GM04503 (cell line): ENCODE data around the gene PBRM1.

ENCODE experiments used
- DNase-seq: peaks from one replicate; pipeline ENCODE4 v3.0.0-alpha.2; 2012; ENCODE audit warnings: low read depth

The PBRM1 gene

GRCh38 chr3:52524752-52525679 is 160.7 kb downstream of the PBRM1 start:
- DNase-seq: no peak

GRCh38 chr3:52524258-52524751 is 161.4 kb downstream of the PBRM1 start:
- no peak for DNase-seq

DNA sequence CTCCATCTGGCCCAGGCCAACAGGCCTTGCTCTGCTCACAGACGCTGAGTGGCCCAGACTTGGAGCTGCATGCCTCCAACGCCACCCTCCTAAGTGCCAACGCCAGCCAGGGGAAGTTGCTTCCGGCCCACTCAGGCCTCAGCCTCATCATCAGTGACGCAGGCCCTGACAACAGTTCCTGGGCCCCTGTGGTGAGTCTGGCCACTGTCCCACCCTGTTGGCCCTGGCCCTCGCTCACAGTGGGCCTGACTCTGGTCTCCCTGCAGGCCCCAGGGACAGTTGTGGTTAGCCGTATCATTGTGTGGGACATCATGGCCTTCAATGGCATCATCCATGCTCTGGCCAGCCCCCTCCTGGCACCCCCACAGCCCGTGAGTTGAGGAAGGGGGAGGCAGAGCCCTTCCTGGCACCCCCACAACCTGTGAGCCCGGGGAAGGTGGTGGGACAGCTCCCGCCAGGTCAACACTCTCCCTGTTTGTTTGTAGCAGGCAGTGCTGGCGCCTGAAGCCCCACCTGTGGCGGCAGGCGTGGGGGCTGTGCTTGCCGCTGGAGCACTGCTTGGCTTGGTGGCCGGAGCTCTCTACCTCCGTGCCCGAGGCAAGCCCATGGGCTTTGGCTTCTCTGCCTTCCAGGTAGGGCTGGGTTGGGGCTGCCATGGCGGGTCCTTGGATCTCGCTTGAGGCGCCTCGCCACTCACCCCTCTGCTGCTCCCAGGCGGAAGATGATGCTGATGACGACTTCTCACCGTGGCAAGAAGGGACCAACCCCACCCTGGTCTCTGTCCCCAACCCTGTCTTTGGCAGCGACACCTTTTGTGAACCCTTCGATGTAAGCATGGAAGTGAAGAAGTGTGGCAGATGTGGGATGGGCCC is 162.1 kb downstream of the PBRM1 start:
- DNase-seq: no peak

DNA sequence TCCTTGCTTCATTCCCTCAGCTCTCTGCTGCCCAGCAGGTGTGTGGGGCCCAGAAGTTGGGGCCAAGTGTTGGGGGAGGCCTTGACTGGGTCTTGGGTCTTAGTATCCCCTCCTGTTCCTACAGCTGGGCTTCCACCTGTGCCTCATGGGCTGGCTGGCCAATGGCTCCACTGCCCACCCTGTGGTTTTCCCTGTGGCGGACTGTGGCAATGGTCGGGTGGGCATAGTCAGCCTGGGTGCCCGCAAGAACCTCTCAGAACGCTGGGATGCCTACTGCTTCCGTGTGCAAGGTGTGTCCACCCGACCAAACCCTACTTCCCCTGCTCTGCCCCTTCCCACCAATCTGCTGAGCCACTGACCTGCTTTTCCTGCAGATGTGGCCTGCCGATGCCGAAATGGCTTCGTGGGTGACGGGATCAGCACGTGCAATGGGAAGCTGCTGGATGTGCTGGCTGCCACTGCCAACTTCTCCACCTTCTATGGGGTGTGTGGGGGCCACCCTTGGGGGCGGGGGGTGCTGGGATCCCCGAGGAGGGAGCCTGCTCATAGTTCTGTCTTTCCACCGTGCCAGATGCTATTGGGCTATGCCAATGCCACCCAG is 163.0 kb downstream of the PBRM1 start:
- DNase-seq: no peak

DNA sequence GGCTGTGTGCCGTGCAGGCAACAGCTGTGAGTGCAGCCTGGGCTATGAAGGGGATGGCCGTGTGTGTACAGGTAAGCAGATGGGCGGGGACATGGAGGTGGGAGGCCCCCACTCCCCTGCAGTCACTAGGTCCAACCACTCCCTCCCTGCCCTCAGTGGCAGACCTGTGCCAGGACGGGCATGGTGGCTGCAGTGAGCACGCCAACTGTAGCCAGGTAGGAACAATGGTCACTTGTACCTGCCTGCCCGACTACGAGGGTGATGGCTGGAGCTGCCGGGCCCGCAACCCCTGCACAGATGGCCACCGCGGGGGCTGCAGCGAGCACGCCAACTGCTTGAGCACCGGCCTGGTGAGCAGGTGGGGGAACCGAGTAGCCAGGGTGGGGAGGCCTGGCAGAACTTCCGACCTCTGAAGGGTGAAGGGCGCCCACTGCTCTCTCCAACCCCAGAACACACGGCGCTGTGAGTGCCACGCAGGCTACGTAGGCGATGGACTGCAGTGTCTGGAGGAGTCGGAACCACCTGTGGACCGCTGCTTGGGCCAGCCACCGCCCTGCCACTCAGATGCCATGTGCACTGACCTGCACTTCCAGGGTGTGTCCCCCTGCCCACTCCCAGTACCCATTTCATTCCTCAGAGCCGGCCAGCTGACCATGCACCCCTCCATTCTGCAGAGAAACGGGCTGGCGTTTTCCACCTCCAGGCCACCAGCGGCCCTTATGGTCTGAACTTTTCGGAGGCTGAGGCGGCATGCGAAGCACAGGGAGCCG is 163.6 kb downstream of the PBRM1 start:
- no peak for DNase-seq

- DNase-seq: no peak
Measured at GRCh38 chr3:52521488-52521824, 164.3 kb downstream of the PBRM1 start.

- no peak for DNase-seq
Measured at GRCh38 chr3:52520716-52521487, 164.8 kb downstream of the PBRM1 start.

GRCh38 chr3:52520141-52520667 is 165.5 kb downstream of the PBRM1 start:
- DNase-seq: no peak

DNA sequence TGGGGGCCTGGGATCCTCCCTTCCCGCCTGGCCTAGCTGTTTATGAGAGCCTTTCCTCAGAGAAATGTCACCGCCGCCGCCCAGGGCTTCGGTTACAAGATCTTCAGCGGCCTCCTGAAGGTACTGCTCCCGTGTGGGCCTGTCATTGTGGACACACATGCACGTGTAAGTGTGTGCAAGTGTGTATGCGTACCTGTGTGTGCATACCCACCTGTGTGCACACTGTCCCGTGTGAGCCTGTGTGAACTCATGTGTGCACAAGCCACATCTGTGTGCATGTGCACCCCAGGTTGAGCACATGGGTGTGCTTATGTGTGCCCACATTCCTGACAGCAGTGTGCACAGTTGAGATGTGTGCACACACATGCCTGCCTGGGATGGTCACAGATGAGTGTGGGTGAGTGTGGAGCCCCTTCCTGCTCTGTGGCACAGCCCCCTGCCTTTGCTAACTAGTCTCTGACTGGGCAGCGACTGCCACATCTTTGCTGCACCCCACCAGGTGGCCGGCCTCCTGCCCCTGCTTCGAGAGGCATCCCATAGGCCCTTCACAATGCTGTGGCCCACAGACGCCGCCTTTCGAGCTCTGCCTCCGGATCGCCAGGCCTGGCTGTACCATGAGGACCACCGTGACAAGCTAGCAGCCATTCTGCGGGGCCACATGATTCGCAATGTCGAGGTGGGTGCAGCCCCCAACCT is 166.1 kb downstream of the PBRM1 start:
- no peak for DNase-seq

- DNase-seq: no peak
Measured at GRCh38 chr3:52518723-52519444, 166.8 kb downstream of the PBRM1 start.

GRCh38 chr3:52517796-52518722 is 167.7 kb downstream of the PBRM1 start:
- no peak for DNase-seq

DNA sequence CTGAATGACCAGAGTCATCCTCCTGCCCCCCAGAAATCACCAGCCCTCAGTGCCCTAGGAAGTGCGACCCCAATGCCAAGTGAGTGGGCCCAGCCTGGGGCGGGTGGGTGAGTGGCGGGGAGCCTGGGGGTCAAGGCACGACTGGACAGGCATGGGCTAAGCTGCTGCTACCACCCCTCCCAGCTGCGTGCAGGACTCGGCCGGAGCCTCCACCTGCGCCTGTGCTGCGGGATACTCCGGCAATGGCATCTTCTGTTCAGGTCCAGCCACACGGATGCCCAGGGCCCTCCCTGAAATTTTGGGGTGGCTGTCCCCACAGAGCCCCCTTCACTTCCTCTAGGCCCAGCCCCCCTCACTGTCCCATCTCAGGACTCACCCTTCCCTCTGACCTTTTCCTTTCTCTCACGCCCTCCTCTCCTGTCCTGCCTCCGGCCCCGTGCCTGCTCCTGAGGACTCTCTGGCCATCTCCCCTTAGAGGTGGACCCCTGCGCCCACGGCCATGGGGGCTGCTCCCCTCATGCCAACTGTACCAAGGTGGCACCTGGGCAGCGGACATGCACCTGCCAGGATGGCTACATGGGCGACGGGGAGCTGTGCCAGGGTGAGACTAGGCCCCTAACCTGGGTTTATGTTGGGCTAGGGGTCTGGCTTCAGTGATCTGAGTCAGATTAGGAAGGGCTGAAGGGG is 169.1 kb downstream of the PBRM1 start:
- no peak for DNase-seq

DNA sequence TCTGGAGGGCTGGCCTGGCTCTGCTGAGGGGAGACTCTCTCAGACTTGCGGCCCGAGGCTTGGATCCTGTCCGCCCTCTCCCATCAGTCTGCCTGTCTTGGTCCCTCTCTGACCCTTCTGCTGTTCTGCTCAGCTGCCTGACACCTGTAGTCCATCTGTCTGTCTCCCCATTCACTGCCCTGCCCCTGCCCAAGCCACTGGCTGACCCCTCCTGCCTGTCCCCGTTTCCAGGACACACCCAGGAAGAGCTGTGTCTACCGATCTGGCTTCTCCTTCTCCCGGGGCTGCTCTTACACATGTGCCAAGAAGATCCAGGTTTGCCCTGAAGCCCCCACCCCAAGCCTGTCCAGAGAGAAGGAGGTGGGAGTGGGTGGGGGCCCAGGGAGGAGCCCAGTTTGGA is 170.5 kb downstream of the PBRM1 start:
- no peak for DNase-seq

- DNase-seq: no peak
Measured at GRCh38 chr3:52514576-52514975, 171.1 kb downstream of the PBRM1 start.

- DNase-seq: no peak
Measured at GRCh38 chr3:52513281-52513680, 172.4 kb downstream of the PBRM1 start.

DNA sequence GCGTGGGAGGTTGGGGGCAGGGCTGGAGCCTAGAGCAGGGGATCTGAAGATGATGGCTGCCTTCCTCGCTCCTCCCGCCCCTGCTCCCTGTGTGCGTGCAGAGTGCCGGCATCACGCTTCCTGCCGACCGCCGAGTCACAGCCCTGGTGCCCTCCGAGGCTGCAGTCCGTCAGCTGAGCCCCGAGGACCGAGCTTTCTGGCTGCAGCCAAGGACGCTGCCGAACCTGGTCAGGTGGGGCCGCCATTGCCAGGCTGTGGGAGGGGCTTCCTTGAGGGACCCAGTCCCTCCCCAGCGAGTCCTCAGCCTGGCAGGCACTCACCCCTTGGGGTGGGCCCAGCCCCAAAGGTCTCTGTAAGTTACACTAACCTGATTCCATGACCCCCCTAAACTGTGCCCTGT is 173.0 kb downstream of the PBRM1 start:
- DNase-seq: no peak

DNA sequence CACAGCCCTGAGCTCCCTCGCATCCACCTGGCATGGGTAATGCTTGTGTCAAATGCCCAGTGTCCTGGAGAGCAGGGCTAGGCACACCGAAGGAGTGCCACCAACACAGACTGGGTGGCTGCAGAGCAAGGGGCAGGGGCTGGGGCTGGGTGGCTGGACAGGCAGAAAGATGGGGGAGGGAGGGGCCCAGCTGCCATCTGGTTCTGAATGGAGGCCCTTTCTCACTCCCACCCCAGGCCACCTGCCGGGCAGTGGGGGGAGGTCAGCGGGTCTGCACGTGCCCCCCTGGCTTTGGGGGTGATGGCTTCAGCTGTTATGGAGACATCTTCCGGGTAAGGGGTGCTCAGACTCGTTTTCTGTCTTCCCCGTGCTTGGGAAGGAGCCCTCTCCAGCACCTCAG is 173.6 kb downstream of the PBRM1 start:
- DNase-seq: no peak

GRCh38 chr3:52511509-52511908 is 174.2 kb downstream of the PBRM1 start:
- DNase-seq: no peak
